ENCODE data around the gene ATF6. TPM values are rescaled to one million over a fixed set of nuclear protein-coding genes. Genes with fewer than 3 reads are reported as not detected.

ATF6 gene
- total RNA-seq, 1 experiment from 2014 or later: 56.3 TPM

DNA sequence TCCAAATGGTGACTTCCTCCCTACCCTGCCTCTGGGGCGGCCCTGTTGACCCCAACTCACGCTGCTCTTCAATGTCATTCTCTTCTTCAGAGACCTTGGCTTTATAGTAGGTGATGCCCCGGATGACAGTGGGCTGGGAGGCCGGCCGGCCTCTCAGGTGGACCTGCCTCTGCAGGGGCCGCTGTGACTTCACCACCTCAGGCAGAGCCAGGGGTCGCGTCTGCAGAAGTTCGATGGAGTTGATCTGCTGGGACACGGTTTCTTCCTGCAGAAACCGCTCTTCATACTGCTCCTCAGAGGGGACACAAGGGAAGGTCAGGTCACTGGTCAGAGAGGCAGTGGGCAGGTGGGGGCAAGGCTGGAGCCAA, 233.9 kb downstream of the ATF6 start:
- Mint-ChIP-seq H3K36me3 (ENCODE audit: insufficient read depth, unreplicated experiment) (peaks cover 5% of the 10 kb centered on the region), H3K9me3 (ENCODE audit: unreplicated experiment) (no peaks in the 10 kb centered on the region), H3K27me3 (ENCODE audit: insufficient read depth, unreplicated experiment) (no peaks in the 10 kb centered on the region), H3K27ac (ENCODE audit: low read depth, unreplicated experiment) (no peak overlapping the region), H3K4me3 (ENCODE audit: unreplicated experiment) (no peak overlapping the region), H3K4me1 (ENCODE audit: insufficient read depth, unreplicated experiment) (peaks cover 17% of the 10 kb centered on the region)
- ChIA-PET POLR2A (no interaction called here), CTCF (interaction anchor here (2.4 kb wide), 1 partner anchor 207 kb away, joined by 8 read pairs; no protein-coding TSS in a partner anchor)
- intact Hi-C loops (cut with micrococcal nuclease): no loop called here
- no peak for DNase-seq (ENCODE audit: unreplicated experiment)
- TF ChIP-seq, protein P1, sequence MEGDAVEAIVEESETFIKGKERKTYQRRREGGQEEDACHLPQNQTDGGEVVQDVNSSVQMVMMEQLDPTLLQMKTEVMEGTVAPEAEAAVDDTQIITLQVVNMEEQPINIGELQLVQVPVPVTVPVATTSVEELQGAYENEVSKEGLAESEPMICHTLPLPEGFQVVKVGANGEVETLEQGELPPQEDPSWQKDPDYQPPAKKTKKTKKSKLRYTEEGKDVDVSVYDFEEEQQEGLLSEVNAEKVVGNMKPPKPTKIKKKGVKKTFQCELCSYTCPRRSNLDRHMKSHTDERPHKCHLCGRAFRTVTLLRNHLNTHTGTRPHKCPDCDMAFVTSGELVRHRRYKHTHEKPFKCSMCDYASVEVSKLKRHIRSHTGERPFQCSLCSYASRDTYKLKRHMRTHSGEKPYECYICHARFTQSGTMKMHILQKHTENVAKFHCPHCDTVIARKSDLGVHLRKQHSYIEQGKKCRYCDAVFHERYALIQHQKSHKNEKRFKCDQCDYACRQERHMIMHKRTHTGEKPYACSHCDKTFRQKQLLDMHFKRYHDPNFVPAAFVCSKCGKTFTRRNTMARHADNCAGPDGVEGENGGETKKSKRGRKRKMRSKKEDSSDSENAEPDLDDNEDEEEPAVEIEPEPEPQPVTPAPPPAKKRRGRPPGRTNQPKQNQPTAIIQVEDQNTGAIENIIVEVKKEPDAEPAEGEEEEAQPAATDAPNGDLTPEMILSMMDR (IDR thresholded peaks at IDR 0.05; ENCODE audit: unreplicated experiment): no peak
- no TSS peak for BruUV-seq (replicated peaks)

DNA sequence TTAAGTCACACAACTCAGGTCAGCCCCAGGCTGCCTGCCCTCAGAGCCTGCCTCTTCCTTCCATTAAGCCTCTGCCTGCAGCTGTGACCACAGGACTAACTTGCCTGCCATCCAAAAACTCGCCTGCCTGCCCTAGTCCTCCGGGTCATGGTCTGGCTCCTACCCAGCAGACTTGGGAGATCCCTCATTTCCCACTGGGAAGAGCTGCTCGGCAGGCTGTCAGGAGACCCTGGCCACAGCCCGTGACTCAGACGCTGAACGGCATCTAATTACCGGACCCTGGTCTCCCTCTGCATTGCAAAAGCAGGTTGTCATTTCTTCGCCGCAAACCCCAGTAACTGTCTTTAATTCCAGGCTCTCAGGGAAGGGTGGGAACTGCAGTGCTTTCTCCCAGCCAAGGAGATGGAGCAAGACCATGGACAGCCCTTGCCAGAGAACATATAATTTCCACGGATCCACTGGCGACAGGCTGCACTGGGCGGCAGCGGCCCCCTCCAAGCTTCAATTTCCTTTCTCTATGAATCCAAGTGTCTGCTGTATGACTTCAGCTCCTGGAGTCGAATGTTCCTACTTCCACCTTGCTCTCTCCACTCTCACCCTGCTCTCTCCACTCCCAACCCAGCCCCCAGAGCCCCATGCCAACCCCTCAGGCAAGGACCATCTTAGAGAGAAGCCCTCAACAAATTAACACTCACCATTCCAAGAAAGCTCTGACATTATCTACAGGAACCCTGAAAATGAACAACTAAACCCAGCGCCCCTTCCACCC, 237.1 kb downstream of the ATF6 start:
- TF ChIP-seq, protein P1 (IDR thresholded peaks at IDR 0.05; ENCODE audit: unreplicated experiment): no peak
- peak; percentile 87 for DNase-seq (ENCODE audit: unreplicated experiment)
- peaks cover 5% of the 10 kb centered on the region for H3K36me3 Mint-ChIP-seq (ENCODE audit: insufficient read depth, unreplicated experiment)
- CTCF ChIA-PET: interaction anchor here (0.6 to 3.1 kb wide), 7 partner anchors 16 to 211 kb away, joined by 3 to 13 read pairs (median 6); partner anchors contain the start of gene OLFML2B
- peak overlapping the region; percentile 13 for H3K4me3 Mint-ChIP-seq (ENCODE audit: unreplicated experiment)
- peaks cover 17% of the 10 kb centered on the region for H3K4me1 Mint-ChIP-seq (ENCODE audit: insufficient read depth, unreplicated experiment)
- H3K27me3 Mint-ChIP-seq (ENCODE audit: insufficient read depth, unreplicated experiment): no peaks in the 10 kb centered on the region
- intact Hi-C loops (cut with micrococcal nuclease): no loop called here
- POLR2A ChIA-PET: interaction anchor here (0.8 to 1.5 kb wide), 10 partner anchors 9 to 333 kb away, joined by 3 to 7 read pairs (median 4); no protein-coding TSS in a partner anchor
- no peaks in the 10 kb centered on the region for H3K9me3 Mint-ChIP-seq (ENCODE audit: unreplicated experiment)
- H3K27ac Mint-ChIP-seq (ENCODE audit: low read depth, unreplicated experiment): peak overlapping the region; percentile 46
- no TSS peak for BruUV-seq (replicated peaks)

DNA sequence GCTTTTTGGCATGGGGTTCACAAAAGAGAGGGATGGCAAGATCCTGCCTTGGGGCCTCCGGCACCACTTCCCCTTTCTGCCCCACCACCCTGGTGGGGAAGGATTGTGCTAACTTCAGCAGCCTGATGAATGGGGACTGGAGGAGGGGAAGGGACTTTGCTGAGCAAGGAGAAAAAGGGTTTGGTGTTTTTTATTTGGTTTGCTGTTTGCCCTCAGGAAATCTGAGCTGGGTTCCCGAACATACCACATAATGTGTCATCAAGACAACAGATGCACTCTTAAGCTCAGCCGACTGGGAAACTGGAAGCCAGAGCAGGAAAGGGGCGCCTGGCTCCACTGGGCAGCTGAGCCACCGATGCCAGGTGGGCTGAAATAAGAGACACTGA, 237.7 kb downstream of the ATF6 start:
- intact Hi-C loops (cut with micrococcal nuclease): no loop called here
- peak; percentile 91 for DNase-seq (ENCODE audit: unreplicated experiment)
- ChIA-PET POLR2A (interaction anchor here (0.8 to 1.5 kb wide), 11 partner anchors 9 to 557 kb away, joined by 3 to 7 read pairs (median 4); no protein-coding TSS in a partner anchor), CTCF (interaction anchor here (0.5 to 3.1 kb wide), 8 partner anchors 15 to 211 kb away, joined by 3 to 13 read pairs (median 6); partner anchors contain the start of gene OLFML2B)
- no peaks in the 10 kb centered on the region for H3K27me3 Mint-ChIP-seq (ENCODE audit: insufficient read depth, unreplicated experiment)
- H3K36me3 Mint-ChIP-seq (ENCODE audit: insufficient read depth, unreplicated experiment): peaks cover 5% of the 10 kb centered on the region
- H3K9me3 Mint-ChIP-seq (ENCODE audit: unreplicated experiment): no peaks in the 10 kb centered on the region
- no TSS peak for BruUV-seq (replicated peaks)
- H3K4me1 Mint-ChIP-seq (ENCODE audit: insufficient read depth, unreplicated experiment): peaks cover 17% of the 10 kb centered on the region
- TF ChIP-seq, protein P1 (IDR thresholded peaks at IDR 0.05; ENCODE audit: unreplicated experiment): no peak
- H3K4me3 Mint-ChIP-seq (ENCODE audit: unreplicated experiment): peak overlapping the region; percentile 13
- peak overlapping the region; percentile 46 for H3K27ac Mint-ChIP-seq (ENCODE audit: low read depth, unreplicated experiment)

DNA sequence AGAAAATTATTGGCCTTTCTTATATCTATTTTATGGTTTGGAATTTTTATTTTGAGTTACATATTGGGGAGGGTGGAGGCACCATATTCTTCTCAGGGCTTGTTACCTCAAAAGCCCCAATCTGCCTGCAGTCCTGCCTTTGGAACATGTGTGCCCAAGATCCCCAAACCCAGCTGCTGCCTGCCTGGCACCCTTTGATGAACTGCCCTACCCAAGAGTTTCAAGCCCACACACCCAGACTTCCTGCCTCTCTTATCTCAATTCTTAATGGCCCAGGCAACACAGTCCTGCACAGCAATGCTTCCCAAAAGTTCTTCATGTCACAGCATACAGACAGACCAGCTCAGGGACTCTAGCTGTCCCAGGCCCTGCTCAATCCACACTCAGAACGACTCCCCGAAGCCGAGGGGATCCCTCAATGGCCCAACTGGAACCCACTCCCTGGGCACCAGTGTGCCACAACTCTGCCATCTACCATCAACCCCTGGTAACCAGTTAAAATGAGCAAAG, 238.4 kb downstream of the ATF6 start:
- TF ChIP-seq, protein P1 (IDR thresholded peaks at IDR 0.05; ENCODE audit: unreplicated experiment): no peak
- no TSS peak for BruUV-seq (replicated peaks)
- H3K27me3 Mint-ChIP-seq (ENCODE audit: insufficient read depth, unreplicated experiment): no peaks in the 10 kb centered on the region
- intact Hi-C loops (cut with micrococcal nuclease): no loop called here
- peak overlapping the region; percentile 46 for H3K27ac Mint-ChIP-seq (ENCODE audit: low read depth, unreplicated experiment)
- H3K9me3 Mint-ChIP-seq (ENCODE audit: unreplicated experiment): no peaks in the 10 kb centered on the region
- no peak overlapping the region for H3K4me3 Mint-ChIP-seq (ENCODE audit: unreplicated experiment)
- POLR2A ChIA-PET: interaction anchor here (0.8 to 1.5 kb wide), 9 partner anchors 10 to 556 kb away, joined by 3 to 7 read pairs (median 4); no protein-coding TSS in a partner anchor
- H3K4me1 Mint-ChIP-seq (ENCODE audit: insufficient read depth, unreplicated experiment): peaks cover 17% of the 10 kb centered on the region
- peaks cover 5% of the 10 kb centered on the region for H3K36me3 Mint-ChIP-seq (ENCODE audit: insufficient read depth, unreplicated experiment)
- DNase-seq (ENCODE audit: unreplicated experiment): no peak
- CTCF ChIA-PET: interaction anchor here (0.5 to 3.1 kb wide), 7 partner anchors 14 to 212 kb away, joined by 3 to 13 read pairs (median 6); partner anchors contain the start of gene OLFML2B
